Islet of Langerhans (tissue), 1 donor: ENCODE results near the gene PLEKHG4B.

Source experiments
- FAIRE-seq: peaks from one replicate; lab custom pipeline; 2011; peaks lifted over from hg19 to GRCh38; lab: Jason Lieb, UNC

PLEKHG4B gene

DNA sequence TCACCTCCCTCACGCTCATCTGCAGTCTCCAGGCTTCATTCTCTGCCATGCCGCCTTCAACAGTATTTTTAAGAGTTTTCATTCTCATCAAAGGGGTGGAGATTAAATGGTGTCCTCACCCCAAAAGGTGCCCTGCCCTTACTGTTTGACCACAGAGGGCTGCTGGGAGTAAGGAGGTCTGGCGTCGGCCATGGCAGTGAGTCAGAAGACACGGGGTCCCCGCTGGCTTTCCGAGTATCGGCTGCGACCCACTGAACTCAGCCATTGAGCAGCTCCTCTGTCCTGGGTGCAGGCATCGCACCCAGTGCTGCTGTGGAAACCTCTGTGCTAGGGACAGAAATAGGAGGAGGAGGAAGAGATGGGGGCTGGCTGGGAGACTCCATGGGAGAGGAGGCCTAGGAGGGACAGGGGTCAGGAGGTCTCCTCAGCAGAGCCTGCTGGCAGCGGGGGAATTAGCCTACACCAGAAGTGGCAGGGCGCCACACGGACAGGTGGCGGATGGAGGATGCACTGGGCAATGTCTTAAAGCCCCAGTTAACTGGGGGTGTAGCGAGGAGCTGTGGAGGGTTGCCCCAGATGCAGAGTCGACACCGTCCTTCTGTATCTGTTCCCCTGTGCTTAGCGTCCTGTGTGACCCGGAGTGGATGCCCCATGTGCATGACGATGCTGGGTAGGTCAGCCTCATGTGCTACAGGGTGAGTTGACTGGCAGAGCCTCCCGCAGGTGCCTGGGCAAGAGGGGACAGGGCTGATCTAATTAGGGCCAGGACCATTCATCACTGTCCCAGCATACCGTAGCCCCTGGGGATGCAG lies 15.4 kb upstream of the PLEKHG4B start:
- FAIRE-seq = no peak

DNA sequence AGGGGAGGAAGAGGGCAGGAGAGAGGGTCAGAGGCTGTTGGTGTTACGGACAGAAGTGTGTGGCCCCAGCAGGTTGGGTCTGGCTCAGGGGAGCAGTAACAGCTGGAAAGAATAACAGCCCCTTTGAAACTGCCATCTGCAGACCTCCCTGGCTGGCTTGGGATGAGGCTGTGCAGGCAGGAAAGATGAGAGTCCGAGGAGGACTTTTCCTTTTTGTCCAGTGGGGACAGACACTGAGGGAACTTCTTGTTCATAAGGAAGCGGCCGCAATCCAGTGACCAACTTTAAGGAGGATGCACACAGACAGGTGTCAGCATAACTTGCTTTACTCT lies 14.8 kb upstream of the PLEKHG4B start:
- FAIRE-seq = no peak

DNA sequence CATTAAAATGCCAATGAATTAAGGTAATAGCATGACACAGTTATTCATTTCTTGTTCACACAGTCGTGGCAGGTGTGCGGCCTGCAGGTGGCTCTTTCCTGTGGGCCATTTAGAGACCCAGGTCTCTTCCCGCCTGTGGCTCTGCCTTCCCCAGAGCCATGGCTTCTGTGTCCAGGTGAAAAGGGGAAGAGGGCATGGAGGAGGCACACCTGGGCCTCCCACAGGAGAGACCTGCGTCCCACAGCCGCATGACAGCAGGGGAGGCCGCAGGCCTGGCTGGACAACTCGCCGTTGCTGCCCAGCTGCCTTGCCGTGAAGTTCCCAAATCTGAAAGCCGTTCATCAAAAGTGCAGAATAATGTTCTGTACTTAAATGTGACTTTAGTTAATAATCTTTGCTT lies 14.4 kb upstream of the PLEKHG4B start:
- no peak for FAIRE-seq

DNA sequence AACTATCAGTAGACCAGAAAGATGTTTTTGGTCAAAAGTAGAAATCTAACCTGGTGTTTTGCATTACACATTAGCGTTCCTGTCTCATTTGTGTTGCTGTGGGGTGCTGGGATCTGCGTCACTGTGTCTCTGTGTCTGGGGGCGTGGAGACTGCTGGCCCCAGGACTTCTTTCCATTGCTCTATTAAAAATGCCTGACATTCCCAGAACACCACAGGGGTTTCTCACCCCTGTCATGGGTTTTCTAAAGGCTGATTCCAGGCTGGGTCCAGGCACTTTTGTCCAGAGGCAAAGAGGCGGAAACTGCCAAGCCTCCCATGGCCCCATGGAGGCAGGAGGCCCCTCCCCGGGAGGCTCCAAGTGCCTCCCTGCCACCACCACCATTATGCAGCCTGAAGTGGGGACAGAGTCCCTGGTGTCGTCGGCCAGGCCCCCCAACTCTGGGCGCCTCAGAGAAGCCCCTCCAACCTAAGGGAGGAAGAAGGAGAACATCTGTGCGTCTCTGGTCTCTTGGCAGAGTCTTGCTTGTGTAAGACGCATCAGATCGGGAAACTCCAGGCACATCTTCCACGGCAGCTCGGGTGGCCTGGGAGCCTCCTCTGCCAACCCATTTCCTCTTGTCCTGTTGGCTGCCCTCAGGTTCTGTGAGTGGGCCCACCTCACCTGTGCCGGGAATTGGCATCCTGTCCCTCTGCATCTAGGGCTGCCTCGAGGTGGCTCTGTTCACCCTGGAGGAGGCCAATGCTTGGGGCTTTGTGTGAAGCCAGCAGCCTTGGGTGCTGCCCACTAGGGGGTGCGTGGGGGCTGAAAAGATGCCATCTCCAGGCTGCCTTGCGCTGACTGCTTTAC lies 13.8 kb upstream of the PLEKHG4B start:
- FAIRE-seq = no peak

DNA sequence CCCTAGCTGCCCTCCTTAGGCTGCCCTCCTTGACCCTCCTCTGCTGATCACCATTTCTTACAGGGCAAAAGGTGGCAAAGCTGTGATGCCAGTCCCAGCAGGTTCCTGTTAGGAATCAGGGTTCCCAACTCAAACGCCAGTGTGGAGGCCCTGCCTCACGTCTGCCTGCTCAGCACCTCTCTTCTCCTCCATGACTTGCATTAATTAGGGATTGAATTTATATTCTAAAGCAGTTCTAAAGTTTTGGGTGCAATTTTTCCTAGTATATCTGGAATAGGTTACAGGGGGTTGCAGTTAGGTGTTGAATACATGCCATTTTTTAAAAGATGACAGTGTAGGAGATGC lies 13.2 kb upstream of the PLEKHG4B start:
- no peak for FAIRE-seq

DNA sequence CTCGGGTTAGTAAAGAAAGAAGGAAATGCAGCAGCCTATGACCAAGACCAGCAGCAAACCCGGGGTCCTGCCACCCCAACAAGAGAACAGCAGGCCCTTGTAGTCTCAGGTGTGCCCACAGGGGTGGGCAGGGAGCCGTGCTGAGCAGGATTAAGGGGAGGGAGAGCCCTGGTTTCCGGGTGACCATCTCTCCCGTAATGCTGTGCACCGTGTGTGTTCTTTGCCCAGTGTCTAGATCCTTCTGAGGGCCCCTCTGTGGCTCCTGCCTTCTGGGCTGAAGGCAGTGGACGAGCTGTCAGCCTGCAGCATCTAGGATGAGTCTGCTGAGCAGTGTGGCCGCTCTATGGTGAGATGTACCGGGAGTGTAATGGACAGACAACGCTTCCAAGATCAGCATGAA lies 12.7 kb upstream of the PLEKHG4B start:
- no peak for FAIRE-seq

DNA sequence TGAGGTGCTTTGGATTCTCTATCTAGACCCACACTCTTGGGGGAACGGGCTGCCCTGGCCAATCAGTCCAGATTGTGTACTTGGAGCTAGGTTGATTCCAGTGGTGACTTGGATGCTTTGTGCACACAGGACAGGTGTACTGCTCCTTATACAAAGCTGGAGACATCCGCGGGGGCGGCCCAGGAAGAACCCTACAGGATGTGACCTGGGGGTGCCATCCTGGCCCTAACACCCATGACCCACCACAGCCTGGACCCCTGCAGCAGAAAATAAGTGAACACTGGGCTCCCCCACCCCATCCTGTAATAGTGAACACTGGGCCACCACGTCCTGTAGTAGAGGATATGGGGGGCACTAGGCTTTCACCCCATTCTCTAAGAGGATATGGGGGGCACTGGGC lies 12.1 kb upstream of the PLEKHG4B start:
- FAIRE-seq = no peak

DNA sequence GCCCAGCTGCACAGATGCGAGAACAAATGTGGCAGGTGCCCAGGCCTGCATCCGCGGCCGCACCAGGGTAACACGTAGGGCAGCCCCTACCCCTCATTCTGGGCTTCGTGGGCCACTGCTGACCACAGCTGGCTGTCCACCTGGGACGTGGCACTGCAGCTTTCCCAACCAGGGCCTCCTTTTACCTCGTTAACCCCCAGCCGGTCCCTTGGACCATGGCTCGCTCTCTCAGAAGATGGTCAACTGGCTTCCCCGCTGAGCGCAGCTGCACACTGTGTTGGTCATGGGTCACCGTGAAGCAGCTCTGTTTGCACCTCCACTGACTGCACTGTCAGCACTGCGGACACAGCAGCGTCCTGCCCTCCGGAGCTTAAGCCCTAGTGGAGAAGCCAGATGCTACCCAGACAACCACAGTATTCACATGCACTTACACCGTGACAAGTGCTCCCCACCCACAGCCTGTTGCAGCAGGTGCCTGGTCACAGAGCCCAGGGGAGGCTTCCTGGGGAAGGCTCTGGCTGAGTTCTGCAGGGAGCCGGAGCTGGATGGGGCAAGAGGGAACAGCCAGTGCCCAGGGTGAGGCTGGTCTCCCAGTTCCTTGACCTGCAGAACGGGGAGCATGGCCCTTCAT lies 10.5 kb upstream of the PLEKHG4B start:
- FAIRE-seq = no peak

DNA sequence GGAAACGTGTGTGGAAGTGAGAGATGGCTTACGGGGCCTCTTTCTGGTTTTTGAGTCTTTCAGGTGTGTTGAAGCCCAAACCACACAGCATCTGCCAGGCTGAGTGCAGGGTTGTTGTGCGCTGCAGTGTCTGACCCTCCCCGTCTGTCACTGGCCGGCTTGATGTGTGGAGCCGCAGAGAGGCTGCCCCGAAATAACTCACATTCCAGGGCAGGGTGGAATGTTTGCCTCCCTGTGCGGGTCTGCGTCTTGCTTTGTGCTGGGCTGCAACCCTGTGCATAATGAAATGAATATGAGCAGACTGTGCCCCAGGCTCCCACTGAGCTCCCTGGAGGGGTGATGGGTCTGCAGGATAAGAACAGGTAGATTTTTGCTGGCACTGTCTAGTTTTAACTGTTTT lies 9.9 kb upstream of the PLEKHG4B start:
- no peak for FAIRE-seq

DNA sequence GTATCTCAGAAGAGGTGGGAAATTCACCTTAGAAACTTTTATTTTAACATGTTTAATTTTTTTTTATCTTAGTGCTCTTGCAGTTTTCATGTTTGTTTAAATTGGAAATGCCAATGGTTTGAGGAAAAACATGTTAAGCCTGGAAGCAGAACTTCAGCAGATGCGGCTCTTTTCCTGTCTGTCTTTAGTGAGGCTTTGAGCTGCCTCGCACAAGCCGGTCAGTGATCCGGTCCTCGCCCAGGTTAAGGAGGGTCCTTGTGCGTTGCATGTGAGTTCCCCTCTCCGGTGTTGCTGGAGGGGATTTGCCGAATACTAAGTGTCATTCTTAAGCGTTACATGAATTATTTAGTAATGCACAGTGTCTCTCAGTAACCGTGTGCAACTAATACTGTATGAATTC lies 9.4 kb upstream of the PLEKHG4B start:
- FAIRE-seq = no peak

DNA sequence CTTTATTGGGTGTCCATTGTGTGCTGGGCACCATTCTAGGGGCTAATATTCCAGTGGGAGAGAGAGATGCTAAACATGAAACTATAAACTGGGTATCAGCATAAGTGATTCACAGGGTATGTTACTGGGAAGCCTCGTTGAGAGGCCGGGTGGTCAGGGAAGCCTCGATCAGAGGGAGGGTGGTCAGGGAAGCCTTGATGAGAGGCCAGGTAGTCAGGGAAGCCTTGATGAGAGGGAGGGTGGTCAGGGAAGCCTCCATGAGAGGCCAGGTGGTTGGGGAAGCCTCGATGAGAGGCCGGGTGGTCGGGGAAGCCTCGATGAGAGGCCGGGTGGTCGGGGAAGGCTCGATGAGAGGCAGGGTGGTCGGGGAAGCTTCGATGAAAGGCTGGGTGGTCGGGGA lies 8.9 kb upstream of the PLEKHG4B start:
- no peak for FAIRE-seq

DNA sequence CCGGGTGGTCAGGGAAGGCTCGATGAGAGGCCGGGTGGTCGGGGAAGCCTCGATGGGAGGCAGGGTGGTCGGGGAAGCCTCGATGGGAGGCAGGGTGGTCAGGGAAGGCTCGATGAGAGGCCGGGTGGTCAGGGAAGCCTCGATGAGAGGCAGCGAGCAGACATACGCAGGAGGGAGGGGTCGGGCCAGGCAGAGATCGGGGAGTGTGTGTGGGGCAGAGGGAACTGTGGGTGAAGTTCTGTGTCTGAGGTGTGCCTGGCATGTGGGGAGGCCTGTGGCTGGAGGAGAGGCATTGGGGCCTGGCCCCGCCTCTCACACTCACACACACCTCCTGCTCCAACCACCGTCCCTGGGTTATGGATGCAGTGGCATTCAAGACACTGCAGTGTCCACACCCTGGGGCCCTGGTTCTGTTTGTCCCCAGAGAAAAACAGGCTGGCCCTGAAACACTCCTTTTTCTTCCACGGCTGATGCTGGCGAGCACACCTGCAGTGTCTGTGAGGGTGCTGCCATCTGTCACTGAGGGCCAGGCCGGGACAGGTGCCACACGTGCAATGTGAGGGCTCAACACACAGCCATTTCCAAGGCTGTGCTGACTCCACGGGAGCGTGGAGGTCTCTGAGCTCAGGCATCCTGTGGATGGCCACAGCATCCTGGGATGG lies 6.5 kb upstream of the PLEKHG4B start:
- FAIRE-seq = no peak

DNA sequence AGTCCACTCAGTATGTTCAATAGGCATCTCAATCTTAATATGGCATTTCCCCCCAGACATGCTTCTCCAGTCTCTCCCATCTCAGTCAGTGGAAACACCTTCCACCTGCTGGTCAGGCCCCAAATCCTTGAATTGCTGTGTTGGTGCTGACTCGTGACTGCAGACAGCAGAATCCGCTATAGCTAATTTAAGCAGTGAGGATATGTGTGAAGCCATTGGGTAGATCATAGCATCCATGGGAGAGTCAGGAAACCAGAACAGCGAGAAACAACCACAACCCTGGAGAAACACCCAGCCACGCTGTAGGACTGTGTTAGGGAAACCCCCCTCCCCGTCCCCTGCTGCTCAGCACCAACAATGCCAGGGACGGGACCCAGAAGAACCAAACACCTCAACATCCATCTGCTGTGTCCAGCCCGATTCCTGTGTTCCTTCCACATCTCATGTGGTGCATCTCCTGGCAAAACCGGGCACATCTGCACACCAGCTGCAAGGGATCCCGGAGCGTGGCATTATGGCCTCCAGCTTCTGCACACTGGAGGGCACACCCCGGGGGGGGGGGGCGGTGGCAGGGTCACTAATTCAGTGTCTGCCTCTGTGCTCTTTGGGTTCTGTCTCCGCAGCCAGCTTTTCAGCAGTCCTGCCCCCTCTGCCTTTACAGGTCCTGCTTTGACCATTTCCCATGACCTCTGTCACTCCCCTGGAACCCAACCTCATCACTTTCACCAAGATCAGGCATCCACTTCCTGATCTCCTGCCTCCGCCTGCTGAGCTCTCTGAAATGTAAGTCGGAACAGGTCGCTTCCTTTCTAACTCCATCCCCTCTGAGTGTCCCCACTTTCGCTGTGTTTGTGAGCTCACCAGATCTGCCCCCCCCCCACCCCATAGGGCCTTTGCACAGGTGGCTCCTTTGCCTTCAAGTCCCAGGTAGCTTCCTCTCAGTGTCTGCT lies 2.4 kb upstream of the PLEKHG4B start:
- FAIRE-seq = no peak

DNA sequence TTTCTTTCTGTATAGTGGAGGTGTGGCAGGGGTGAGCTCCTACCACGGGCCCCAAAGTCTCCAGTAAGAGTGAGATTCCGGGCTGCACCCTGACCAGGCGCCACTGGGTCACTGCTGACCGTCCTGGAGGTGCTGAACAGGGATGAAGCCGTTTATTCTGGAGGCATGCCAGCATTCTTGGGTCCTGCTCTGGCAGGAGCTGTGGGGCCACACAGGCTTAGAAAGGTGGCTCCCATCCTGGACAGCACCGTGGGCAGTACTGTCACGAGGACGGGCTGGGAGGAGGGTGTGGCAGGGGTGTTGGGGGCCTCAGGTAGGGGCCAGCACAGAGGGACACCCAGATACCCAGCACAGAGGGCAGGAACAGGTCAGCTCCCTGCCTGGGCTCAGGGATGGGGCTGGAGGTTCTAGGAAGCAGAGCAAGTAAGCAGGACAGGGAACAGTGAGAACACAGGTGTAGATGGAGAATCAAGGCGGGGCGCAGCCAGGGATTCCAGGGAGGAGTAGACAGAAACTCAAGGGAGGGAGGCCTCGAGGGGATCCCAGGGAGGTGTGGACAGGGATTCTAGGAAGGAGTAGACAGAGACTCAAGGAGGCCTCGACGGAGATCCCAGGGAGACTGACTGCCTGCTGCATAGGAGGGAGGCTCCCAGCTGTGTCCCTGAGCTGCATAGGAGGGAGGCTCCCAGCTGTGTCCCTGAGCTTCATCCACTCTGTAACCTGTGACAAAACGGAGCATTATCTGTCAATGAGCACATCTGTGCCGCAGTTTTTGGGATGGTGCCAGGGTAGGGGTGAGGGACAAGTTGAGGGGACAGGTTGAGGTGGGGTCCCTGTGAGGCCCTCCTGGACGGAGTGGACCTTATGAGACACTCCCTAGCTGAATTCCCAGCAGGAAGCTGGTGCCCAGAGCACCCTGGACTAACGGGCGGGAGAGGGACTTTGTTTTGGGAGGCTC lies 1.1 kb upstream of the PLEKHG4B start:
- FAIRE-seq = no peak

DNA sequence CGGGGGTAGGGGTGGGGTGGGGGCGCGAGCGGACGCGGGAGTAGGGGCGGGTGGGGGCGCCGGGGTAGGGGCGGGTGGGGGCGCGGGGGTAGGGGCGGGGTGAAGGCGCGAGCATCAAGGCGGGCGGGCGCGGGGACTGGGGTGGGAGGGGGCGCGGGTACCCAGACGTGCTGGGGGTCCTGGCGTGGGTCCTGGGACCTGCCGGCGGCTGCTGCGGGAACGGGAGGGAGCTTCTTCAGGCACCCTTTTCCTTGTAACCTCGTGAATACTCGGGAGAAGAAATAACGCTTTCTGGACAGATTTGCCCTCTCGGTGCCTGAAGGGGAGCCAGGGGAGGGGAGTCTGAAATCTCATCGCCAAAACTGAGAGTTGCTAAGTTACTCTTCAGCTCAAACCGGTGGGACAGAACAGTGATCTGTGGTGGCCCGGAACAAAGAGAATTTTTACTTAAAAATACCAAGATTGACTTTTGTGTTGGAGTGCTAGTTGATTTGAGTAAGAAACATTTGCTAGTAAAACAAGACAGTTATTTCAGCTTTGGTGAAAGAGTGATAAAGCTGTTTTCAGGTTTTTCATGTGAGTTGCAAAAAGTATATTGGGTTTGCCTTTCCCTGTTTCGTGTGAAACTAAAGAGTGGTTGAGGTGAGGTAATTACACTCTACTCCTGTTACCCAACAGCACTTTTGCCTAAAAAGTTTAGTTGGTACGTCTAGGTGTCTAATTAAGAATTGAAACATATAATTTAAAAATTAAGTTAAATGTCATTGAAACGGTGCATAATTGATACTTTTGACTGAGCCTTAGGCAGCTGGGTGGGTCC lies 643 bp downstream of the PLEKHG4B start:
- FAIRE-seq = no peak

DNA sequence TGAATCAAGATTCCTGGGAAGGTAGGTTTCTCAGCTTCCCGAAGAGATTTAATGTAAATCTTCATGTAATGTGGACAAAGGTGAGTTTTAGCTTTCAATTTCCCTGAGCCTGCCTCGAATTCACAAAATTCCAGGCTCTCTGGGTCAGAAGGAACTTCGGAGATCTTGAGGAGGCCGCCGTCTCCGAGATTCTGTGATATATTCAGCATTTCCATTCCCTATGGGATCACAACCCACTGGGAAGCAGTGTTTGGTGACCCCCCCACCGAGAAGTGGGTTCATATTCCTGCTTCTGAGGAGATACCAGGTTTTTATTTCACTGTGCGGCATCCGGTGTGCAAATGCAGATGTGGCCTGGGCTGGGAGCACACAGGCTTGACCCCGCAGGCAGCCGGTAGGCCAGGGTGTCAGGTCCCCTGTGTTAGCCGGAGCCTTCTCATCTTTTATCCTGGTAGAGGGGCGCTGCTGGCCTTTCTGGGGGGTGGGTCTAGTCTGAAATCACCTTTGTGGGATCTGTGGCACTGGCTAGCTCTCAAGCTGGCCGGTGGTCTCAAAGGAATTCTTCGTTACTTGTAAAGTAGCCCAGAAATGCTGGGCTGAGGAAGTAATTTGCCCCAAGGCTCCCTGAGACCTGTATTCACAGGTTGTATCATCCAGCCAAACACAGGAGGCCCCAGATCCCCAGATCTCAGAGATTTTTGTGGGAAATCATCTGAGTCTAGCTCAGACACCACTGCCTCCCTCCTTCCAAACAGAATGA lies 1.4 kb downstream of the PLEKHG4B start:
- no peak for FAIRE-seq

DNA sequence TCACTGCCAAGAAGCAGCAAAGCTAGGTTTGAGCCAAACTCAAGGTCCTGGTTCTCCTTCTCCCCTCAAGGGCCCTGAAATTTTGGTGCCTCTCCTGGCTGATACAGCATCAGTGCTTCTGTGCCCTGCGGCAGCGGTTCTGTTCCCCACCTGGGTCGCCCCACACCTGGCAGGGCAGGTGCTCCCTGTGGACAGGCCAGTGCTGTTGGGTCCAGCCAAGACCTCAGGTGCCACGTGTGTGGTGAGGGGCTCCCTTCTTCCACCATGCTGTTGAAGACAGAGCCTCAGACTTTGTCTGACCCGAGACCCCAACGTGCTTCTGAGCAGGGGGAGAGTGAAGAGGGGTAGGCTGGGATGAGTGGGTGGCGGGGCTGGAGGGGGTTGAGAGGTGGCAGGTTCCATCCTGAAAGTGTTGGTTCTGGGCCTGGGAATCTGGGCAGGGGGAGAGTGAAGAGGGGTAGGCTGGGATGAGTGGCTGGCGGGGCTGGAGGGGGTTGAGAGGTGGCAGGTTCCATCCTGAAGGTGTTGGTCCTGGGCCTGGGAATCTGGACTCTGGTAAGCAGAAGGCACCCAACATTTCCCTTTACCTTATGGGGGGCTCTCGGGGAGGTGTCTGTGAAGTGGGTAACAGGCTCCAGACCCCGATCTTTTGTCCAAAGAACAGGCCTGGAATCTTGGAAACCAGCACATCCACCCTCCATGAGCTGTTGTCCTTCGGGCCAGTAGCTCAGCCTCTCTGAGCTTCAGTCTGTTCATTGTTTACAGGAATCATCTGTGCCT lies 2.3 kb downstream of the PLEKHG4B start:
- no peak for FAIRE-seq
